Superior temporal gyrus (tissue), 1 donor: Measurements from ENCODE around the gene TUBGCP4.
A peak's percentile ranks its signal among the peaks of the same experiment; 100 is the strongest.
"Not testable (repeated sequence)": the region's sequence is repeated elsewhere in the genome, so short reads cannot be mapped to it uniquely, and the experiment has no call there.

Experiments used
- DNase-seq: peaks from one replicate; pipeline ENCODE4 v3.0.0-alpha.2; 2016; ENCODE audit errors: extremely low spot score

The TUBGCP4 gene

GRCh38 chr15:43370975-43371974 lies at the start of gene TUBGCP4, which contains the start of gene ZSCAN29:
Gene TUBGCP4, plus strand, starts transcription at chr15:43371101. Its CDS starts 254 bp downstream, at chr15:43371355.
Gene ZSCAN29, minus strand, starts transcription at chr15:43371043. Its CDS starts 1,130 bp downstream, at chr15:43369913.
- DNase-seq: peak; percentile 82

- no peak for DNase-seq
Observed at GRCh38 chr15:43325039-43325684, 45.7 kb upstream of the TUBGCP4 start.

- DNase-seq: peak; percentile 42
Observed at GRCh38 chr15:43329217-43329959, 41.5 kb upstream of the TUBGCP4 start.

- DNase-seq: peak; percentile 98
Observed at GRCh38 chr15:43329960-43330779, 40.7 kb upstream of the TUBGCP4 start, which contains the start of gene LCMT2. Gene LCMT2, minus strand, starts transcription at chr15:43330573. Its CDS starts 84 bp downstream, at chr15:43330489.

GRCh38 chr15:43330780-43331087 lies 40.2 kb upstream of the TUBGCP4 start:
- DNase-seq: no peak

- DNase-seq: peak; percentile 29
Observed at GRCh38 chr15:43346305-43346704, 24.6 kb upstream of the TUBGCP4 start.

- DNase-seq: no peak
Observed at GRCh38 chr15:43347114-43347513, 23.8 kb upstream of the TUBGCP4 start.

GRCh38 chr15:43352693-43353382 lies 18.1 kb upstream of the TUBGCP4 start:
- DNase-seq: no peak

GRCh38 chr15:43360821-43361220 lies 10.1 kb upstream of the TUBGCP4 start:
- no peak for DNase-seq

- no peak for DNase-seq
Observed at GRCh38 chr15:43361313-43361903, 9.5 kb upstream of the TUBGCP4 start.

- no peak for DNase-seq
Observed at GRCh38 chr15:43370310-43370974, 459 bp upstream of the TUBGCP4 start.

GRCh38 chr15:43376017-43376705 lies 5.3 kb downstream of the TUBGCP4 start:
- DNase-seq: peak; percentile 38

- no peak for DNase-seq
Observed at GRCh38 chr15:43378601-43379000, 7.7 kb downstream of the TUBGCP4 start.

GRCh38 chr15:43382310-43382709 lies 11.4 kb downstream of the TUBGCP4 start:
- DNase-seq: no peak

GRCh38 chr15:43383070-43383469 lies 12.2 kb downstream of the TUBGCP4 start:
- no peak for DNase-seq

- DNase-seq: no peak
Observed at GRCh38 chr15:43390723-43391122, 19.8 kb downstream of the TUBGCP4 start.

- not testable (repeated sequence) for DNase-seq
Observed at GRCh38 chr15:43393592-43393991, 22.7 kb downstream of the TUBGCP4 start.

GRCh38 chr15:43402255-43402654 lies 31.4 kb downstream of the TUBGCP4 start:
- DNase-seq: peak; percentile 29

GRCh38 chr15:43403616-43404015 lies 32.7 kb downstream of the TUBGCP4 start:
- no peak for DNase-seq
